Stimulated activated CD4-positive, alpha-beta T cell treated with anti-CD3 and anti-CD28 coated beads, Interleukin-1b, Interleukin-23, amount 100 ng/mL, for 48 hours (primary cell): ENCODE results near the gene SPDYE16.
"Not testable (repeated sequence)": the region's sequence is repeated elsewhere in the genome, so short reads cannot be mapped to it uniquely, and the experiment has no call there.

ENCODE experiments used
- DNase-seq: peaks from one replicate; pipeline ENCODE4 v3.0.0-alpha.2; 2020

The SPDYE16 gene

GRCh38 chr7:76543197-76543596, at the start of gene SPDYE16:
Gene SPDYE16, minus strand, starts transcription at chr7:76543297. Its CDS starts 1,838 bp downstream, at chr7:76541459.
- DNase-seq, result not testable (repeated sequence)

- DNase-seq, result not testable (repeated sequence)
These were observed 49.6 kb upstream of the SPDYE16 start for GRCh38 chr7:76592694-76593093.

GRCh38 chr7:76591602-76592304, 48.7 kb upstream of the SPDYE16 start:
- not testable (repeated sequence) for DNase-seq

GRCh38 chr7:76591033-76591432, 47.9 kb upstream of the SPDYE16 start:
- DNase-seq, result not testable (repeated sequence)

- not testable (repeated sequence) for DNase-seq
These were observed 45.5 kb upstream of the SPDYE16 start for GRCh38 chr7:76588586-76588985.

GRCh38 chr7:76586585-76587315, 43.7 kb upstream of the SPDYE16 start:
- DNase-seq, result not testable (repeated sequence)

- DNase-seq, result not testable (repeated sequence)
These were observed 40.7 kb upstream of the SPDYE16 start for GRCh38 chr7:76583636-76584281.

GRCh38 chr7:76582848-76583631, 39.9 kb upstream of the SPDYE16 start:
- DNase-seq, result peak; percentile 19

GRCh38 chr7:76575919-76576655, 33.0 kb upstream of the SPDYE16 start:
- DNase-seq, result not testable (repeated sequence)

- DNase-seq, result not testable (repeated sequence)
These were observed 32.3 kb upstream of the SPDYE16 start for GRCh38 chr7:76575431-76575830.

- DNase-seq, result not testable (repeated sequence)
These were observed 29.2 kb upstream of the SPDYE16 start for GRCh38 chr7:76572296-76572695.

GRCh38 chr7:76570324-76570775, 27.3 kb upstream of the SPDYE16 start:
- not testable (repeated sequence) for DNase-seq

GRCh38 chr7:76568742-76569141, 25.6 kb upstream of the SPDYE16 start:
- not testable (repeated sequence) for DNase-seq

- not testable (repeated sequence) for DNase-seq
These were observed 24.7 kb upstream of the SPDYE16 start for GRCh38 chr7:76567753-76568152.

- not testable (repeated sequence) for DNase-seq
These were observed 24.2 kb upstream of the SPDYE16 start for GRCh38 chr7:76567311-76567710.

- not testable (repeated sequence) for DNase-seq
These were observed 21.9 kb upstream of the SPDYE16 start for GRCh38 chr7:76565001-76565400.

- not testable (repeated sequence) for DNase-seq
These were observed 18.2 kb upstream of the SPDYE16 start for GRCh38 chr7:76561342-76561741.

GRCh38 chr7:76560157-76560556, 17.1 kb upstream of the SPDYE16 start:
- not testable (repeated sequence) for DNase-seq

GRCh38 chr7:76559685-76560084, 16.6 kb upstream of the SPDYE16 start:
- not testable (repeated sequence) for DNase-seq

GRCh38 chr7:76551992-76552391, 8.9 kb upstream of the SPDYE16 start:
- not testable (repeated sequence) for DNase-seq

- DNase-seq, result not testable (repeated sequence)
These were observed 6.8 kb upstream of the SPDYE16 start for GRCh38 chr7:76549855-76550248.
